ENCODE data around the gene ZNF787. TPM values are rescaled to one million over a fixed set of nuclear protein-coding genes. Genes with fewer than 3 reads are reported as not detected.

Gene ZNF787
- total and polyA plus RNA-seq, 2 of the 13 experiments (the other 11 are each of a cell fraction or from before 2014, with no cell fraction given): 15.1 to 42.8 TPM

DNA sequence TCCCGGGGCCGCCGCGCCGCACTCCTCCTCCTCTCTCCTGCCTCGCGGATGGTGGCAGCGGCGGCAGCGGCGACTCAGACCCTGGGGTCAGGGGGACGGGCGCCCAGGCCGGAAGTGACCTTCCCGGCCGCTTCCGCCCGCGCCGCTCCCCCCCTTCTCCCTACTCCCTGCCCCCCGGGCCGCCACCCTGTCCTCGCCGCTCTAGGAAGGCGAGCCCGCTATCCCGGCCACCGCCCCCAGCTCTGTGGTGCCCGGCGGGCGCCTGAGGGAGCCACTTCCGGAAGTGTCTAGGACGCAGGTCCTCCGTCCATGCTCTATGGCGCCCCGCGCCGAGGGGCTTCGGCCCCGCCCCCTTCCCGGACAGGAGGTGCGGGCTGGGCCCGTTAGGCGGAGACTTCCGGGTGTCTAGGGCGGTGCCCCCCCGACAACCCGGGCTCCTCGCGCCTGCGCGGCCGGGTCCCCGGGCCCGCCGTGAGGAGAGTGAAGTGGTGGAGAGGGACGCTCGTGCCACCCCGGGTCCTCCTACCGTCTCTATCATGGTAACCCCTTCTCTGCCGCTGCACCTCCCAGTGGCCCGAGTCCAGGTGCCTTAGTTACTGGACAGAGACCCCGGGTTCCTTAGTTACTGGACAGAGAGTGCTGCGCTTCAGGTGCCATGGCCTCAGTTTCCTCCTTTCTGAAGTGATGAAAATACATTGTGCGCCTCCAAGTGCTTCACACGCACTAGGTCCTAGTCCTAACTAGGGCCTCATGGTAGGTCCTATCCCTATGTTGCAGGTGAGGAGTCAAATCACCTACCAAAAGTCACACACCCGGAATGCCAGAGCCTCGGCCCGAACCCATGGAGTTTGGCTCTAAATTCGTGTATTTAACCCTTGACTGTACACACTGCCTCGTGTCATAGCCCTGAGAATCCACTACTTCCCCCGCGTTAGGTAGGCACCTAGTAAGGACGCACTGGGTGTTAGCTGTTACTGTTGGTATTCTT lies at the start of gene ZNF787 (continued):
- TF ChIP-seq, protein P1, sequence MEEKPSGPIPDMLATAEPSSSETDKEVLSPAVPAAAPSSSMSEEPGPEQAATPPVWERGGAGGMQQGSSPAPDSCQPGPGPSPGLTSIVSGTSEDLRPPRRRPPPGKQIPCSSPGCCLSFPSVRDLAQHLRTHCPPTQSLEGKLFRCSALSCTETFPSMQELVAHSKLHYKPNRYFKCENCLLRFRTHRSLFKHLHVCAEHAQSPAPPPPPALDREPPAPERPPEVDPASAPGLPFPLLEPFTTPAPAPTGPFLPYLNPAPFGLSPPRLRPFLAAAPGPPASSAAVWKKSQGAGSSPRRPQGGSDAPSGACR (CRISPR knock-in tag; IDR thresholded peaks at IDR 0.05): peak; percentile 60; the same call in 1 of the 2 replicates
- TF ChIP-seq FOXJ3 (CRISPR knock-in tag; IDR thresholded peaks at IDR 0.05; ENCODE audit: borderline replicate concordance) (peak; percentile 53; the same call in 1 of the 2 replicates), DNMT3B (CRISPR knock-in tag; conservative IDR thresholded peaks at IDR 0.05) (peak; percentile 48; the same call in 1 of the 2 replicates), ZNF383 (CRISPR knock-in tag; IDR thresholded peaks at IDR 0.05; ENCODE audit: borderline replicate concordance) (no peak), ZNF615 (CRISPR knock-in tag; IDR thresholded peaks at IDR 0.05; ENCODE audit: borderline replicate concordance) (no peak), ZNF558 (CRISPR knock-in tag; IDR thresholded peaks at IDR 0.05; ENCODE audit: borderline replicate concordance) (no peak), ZNF274 (CRISPR knock-in tag; IDR thresholded peaks at IDR 0.05) (no peak), ZNF264 (CRISPR knock-in tag; IDR thresholded peaks at IDR 0.05) (no peak), CCAR2 (optimal IDR thresholded peaks at IDR 0.05; ENCODE audit: low read depth, low read length) (no peak), FOXM1 (CRISPR knock-in tag; IDR thresholded peaks at IDR 0.05) (no peak), ZNF234 (CRISPR knock-in tag; conservative IDR thresholded peaks at IDR 0.05) (no peak), ARNT (IDR thresholded peaks at IDR 0.05) (no peak), ZNF350 (CRISPR knock-in tag; IDR thresholded peaks at IDR 0.05; ENCODE audit: borderline replicate concordance, low read depth) (peak; percentile 94; the same call in 1 of the 2 replicates), ZNF747 (CRISPR knock-in tag; IDR thresholded peaks at IDR 0.05; ENCODE audit: borderline replicate concordance) (no peak; the same call in 1 of the 2 replicates), NRL (CRISPR knock-in tag; IDR thresholded peaks at IDR 0.05; ENCODE audit: borderline replicate concordance) (peak; percentile 76; the same call in 1 of the 2 replicates)
- TF ChIP-seq, protein P2, sequence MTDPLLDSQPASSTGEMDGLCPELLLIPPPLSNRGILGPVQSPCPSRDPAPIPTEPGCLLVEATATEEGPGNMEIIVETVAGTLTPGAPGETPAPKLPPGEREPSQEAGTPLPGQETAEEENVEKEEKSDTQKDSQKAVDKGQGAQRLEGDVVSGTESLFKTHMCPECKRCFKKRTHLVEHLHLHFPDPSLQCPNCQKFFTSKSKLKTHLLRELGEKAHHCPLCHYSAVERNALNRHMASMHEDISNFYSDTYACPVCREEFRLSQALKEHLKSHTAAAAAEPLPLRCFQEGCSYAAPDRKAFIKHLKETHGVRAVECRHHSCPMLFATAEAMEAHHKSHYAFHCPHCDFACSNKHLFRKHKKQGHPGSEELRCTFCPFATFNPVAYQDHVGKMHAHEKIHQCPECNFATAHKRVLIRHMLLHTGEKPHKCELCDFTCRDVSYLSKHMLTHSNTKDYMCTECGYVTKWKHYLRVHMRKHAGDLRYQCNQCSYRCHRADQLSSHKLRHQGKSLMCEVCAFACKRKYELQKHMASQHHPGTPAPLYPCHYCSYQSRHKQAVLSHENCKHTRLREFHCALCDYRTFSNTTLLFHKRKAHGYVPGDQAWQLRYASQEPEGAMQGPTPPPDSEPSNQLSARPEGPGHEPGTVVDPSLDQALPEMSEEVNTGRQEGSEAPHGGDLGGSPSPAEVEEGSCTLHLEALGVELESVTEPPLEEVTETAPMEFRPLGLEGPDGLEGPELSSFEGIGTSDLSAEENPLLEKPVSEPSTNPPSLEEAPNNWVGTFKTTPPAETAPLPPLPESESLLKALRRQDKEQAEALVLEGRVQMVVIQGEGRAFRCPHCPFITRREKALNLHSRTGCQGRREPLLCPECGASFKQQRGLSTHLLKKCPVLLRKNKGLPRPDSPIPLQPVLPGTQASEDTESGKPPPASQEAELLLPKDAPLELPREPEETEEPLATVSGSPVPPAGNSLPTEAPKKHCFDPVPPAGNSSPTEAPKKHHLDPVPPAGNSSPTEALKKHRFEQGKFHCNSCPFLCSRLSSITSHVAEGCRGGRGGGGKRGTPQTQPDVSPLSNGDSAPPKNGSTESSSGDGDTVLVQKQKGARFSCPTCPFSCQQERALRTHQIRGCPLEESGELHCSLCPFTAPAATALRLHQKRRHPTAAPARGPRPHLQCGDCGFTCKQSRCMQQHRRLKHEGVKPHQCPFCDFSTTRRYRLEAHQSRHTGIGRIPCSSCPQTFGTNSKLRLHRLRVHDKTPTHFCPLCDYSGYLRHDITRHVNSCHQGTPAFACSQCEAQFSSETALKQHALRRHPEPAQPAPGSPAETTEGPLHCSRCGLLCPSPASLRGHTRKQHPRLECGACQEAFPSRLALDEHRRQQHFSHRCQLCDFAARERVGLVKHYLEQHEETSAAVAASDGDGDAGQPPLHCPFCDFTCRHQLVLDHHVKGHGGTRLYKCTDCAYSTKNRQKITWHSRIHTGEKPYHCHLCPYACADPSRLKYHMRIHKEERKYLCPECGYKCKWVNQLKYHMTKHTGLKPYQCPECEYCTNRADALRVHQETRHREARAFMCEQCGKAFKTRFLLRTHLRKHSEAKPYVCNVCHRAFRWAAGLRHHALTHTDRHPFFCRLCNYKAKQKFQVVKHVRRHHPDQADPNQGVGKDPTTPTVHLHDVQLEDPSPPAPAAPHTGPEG (CRISPR knock-in tag; IDR thresholded peaks at IDR 0.05): no peak
- TF ChIP-seq, protein P3, sequence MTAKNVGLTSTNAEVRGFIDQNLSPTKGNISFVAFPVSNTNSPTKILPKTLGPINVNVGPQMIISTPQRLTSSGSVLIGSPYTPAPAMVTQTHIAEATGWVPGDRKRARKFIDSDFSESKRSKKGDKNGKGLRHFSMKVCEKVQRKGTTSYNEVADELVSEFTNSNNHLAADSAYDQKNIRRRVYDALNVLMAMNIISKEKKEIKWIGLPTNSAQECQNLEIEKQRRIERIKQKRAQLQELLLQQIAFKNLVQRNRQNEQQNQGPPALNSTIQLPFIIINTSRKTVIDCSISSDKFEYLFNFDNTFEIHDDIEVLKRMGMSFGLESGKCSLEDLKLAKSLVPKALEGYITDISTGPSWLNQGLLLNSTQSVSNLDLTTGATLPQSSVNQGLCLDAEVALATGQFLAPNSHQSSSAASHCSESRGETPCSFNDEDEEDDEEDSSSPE (CRISPR knock-in tag; IDR thresholded peaks at IDR 0.05): peak; percentile 41; the same call in 1 of the 2 replicates
- TF ChIP-seq, protein P4, sequence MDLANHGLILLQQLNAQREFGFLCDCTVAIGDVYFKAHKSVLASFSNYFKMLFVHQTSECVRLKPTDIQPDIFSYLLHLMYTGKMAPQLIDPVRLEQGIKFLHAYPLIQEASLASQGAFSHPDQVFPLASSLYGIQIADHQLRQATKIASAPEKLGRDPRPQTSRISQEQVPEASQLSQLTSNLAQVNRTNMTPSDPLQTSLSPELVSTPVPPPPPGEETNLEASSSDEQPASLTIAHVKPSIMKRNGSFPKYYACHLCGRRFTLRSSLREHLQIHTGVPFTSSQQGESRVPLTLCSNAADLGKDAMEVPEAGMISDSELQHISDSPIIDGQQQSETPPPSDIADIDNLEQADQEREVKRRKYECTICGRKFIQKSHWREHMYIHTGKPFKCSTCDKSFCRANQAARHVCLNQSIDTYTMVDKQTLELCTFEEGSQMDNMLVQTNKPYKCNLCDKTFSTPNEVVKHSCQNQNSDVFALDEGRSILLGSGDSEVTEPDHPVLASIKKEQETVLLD (CRISPR knock-in tag; IDR thresholded peaks at IDR 0.05; ENCODE audit: low read depth): peak; percentile 99

Measured in HepG2 (cell line).